ENCODE measurements around the gene CD99. TPM values are rescaled to one million over a fixed set of nuclear protein-coding genes. Genes with fewer than 3 reads are reported as not detected.
A peak's percentile ranks its signal among the peaks of the same experiment; 100 is the strongest.

The CD99 gene
- total and polyA plus RNA-seq, 9 donors = 149 to 678 (median 283) TPM

DNA sequence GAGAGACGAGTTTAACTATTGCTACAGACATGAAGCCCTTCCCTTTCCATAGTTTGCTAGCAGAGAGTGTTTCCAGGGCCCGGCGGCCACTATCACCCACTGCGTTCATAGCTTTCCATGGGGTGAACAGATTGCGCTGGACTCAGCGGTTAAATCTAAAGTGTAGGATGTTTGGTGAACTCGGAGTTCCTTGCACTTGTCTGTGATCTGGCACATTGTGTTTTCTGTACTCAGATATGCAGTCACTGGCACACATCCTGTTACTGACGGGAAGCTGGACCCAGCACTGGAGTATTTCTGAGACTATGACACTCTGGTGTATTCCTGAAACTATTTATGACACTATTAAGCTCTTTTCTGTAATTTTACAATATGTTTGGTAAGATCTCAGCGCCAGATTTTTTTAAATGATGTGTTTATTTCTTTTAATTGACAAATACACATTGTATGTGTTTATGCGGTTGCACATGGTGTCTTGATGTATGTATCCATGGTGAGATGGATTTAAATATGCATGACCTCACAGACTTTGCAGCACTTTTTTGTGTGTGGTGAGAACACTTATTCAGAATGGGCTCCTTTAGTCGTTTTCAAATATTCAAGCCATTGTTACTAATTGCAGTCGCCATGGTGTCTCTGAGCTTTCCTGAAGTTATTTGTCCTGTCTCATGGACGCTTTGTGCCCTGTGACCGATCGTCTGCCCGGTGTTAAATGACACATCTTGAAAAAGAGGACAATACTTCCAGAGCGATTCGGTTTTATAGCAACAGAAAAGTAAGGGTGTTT, 14.1 kb downstream of the CD99 start:
- Histone ChIP-seq H3K9me3 (no peaks in the 10 kb centered on the region), H3K4me3 (no peak overlapping the region), H3K36me3 (no peaks in the 10 kb centered on the region), H3K27me3 (no peaks in the 10 kb centered on the region), H3K4me1 (ENCODE audit: insufficient read depth) (peaks cover 33% of the 10 kb centered on the region), H3K27ac (no peak overlapping the region)
- intact Hi-C loops (cut with DNase I) = no loop called here
- 64 to 68% (median 68%) methylated on average over 18 of the region's 18 CpGs for WGBS, 3 donors
- peak in 1 of 5 donors; percentile 50 for DNase-seq
- TF ChIP-seq EP300 (IDR thresholded peaks at IDR 0.05) (no peak), POLR2A (IDR thresholded peaks at IDR 0.05) (no peak)
- TF ChIP-seq, protein P1, sequence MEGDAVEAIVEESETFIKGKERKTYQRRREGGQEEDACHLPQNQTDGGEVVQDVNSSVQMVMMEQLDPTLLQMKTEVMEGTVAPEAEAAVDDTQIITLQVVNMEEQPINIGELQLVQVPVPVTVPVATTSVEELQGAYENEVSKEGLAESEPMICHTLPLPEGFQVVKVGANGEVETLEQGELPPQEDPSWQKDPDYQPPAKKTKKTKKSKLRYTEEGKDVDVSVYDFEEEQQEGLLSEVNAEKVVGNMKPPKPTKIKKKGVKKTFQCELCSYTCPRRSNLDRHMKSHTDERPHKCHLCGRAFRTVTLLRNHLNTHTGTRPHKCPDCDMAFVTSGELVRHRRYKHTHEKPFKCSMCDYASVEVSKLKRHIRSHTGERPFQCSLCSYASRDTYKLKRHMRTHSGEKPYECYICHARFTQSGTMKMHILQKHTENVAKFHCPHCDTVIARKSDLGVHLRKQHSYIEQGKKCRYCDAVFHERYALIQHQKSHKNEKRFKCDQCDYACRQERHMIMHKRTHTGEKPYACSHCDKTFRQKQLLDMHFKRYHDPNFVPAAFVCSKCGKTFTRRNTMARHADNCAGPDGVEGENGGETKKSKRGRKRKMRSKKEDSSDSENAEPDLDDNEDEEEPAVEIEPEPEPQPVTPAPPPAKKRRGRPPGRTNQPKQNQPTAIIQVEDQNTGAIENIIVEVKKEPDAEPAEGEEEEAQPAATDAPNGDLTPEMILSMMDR (IDR thresholded peaks at IDR 0.05) = no peak

DNA sequence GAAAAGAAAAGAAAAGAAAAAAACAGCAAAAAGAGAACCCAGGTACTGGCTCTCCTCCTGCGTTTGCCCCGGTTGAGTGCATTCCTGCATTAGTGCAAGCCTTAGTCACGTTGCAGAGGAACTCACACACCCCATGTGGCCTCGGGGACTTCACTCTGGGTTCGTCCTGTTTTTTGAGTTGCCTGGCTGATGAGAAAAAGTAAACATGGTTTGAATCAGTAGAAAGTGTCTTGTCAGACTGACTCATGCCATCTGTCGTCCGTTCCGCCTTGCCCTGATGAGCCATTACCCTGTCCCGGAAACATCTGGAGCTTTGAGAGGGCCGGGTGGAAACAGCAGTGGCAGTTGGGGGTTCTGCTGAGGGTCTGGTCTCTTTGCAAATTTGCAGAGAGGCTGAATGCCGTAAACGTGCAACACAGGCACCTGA, 16.3 kb downstream of the CD99 start:
- WGBS, 3 donors = 16 to 31% (median 17%) methylated on average over 12 of the region's 12 CpGs
- Histone ChIP-seq H3K4me1 (ENCODE audit: insufficient read depth) (peaks cover 27% of the 10 kb centered on the region), H3K27ac (no peak overlapping the region), H3K4me3 (no peak overlapping the region), H3K27me3 (no peaks in the 10 kb centered on the region), H3K9me3 (no peaks in the 10 kb centered on the region), H3K36me3 (no peaks in the 10 kb centered on the region)
- TF ChIP-seq, protein P1 (IDR thresholded peaks at IDR 0.05) = no peak
- TF ChIP-seq EP300 (IDR thresholded peaks at IDR 0.05) (no peak), POLR2A (IDR thresholded peaks at IDR 0.05) (no peak)
- peak in 1 of 5 donors; percentile 11 for DNase-seq
- intact Hi-C loops (cut with DNase I) = loop anchor here in 1 of 4 donors (2.0 kb wide), 1 partner anchor 35 kb away; no protein-coding TSS in a partner anchor

- Histone ChIP-seq H3K27ac (no peak overlapping the region), H3K36me3 (no peaks in the 10 kb centered on the region), H3K4me1 (ENCODE audit: insufficient read depth) (peaks cover 29% of the 10 kb centered on the region), H3K4me3 (no peak overlapping the region), H3K27me3 (no peaks in the 10 kb centered on the region), H3K9me3 (no peaks in the 10 kb centered on the region)
- intact Hi-C loops (cut with DNase I) = no loop called here
- 65 to 81% (median 75%) methylated on average over 6 of the region's 6 CpGs for WGBS, 3 donors
- TF ChIP-seq POLR2A (IDR thresholded peaks at IDR 0.05) = no peak
- no peak for DNase-seq
Observed at GRCh38 chrX:2708021-2708420, 16.9 kb downstream of the CD99 start.

DNA sequence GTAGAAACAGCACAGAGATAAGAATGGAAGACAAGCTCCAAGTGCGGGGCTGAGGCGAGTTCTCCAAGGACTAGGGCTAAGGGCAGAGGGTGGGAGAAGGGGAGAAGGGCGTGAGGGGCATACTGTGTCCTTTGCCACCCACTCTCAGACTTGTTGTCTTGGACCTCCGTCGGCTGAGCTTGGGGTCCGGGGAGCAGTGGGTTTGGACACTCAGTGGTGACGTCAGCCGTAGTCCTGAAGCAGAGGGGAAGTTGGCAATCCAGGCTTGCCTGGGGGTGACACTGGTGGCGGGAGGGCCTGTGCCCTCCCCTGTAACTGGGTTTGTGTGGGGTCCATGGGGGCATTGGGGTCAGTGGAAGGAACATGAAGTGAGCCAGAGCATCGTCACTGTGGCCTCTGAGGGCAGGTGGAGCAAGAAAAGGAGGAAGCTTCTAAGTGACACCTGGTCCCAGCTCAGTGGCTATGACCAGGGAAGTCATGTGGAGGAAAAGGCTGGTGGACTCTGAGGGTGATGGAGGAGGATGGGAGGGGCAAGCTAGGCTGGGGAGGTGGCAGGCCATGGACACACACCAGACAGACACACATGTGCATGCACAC, 17.6 kb downstream of the CD99 start:
- intact Hi-C loops (cut with DNase I) = no loop called here
- no peak for DNase-seq
- H3K4me1 ChIP-seq (ENCODE audit: insufficient read depth) = peaks cover 32% of the 10 kb centered on the region
- no peak overlapping the region for H3K4me3 ChIP-seq
- TF ChIP-seq, protein P1 (IDR thresholded peaks at IDR 0.05) = no peak
- no peaks in the 10 kb centered on the region for H3K9me3 ChIP-seq
- no peaks in the 10 kb centered on the region for H3K36me3 ChIP-seq
- H3K27ac ChIP-seq = no peak overlapping the region
- no peaks in the 10 kb centered on the region for H3K27me3 ChIP-seq
- 85 to 92% (median 88%) methylated on average over 10 of the region's 10 CpGs for WGBS, 3 donors

GRCh38 chrX:2709556-2709955, 18.5 kb downstream of the CD99 start:
- no peak overlapping the region for H3K27ac ChIP-seq
- H3K4me3 ChIP-seq = no peak overlapping the region
- TF ChIP-seq EP300 (IDR thresholded peaks at IDR 0.05) (no peak), POLR2A (IDR thresholded peaks at IDR 0.05) (no peak)
- TF ChIP-seq, protein P1 (IDR thresholded peaks at IDR 0.05) = no peak
- H3K36me3 ChIP-seq = no peaks in the 10 kb centered on the region
- no peak for DNase-seq
- peaks cover 31% of the 10 kb centered on the region for H3K4me1 ChIP-seq (ENCODE audit: insufficient read depth)
- intact Hi-C loops (cut with DNase I) = no loop called here
- H3K27me3 ChIP-seq = no peaks in the 10 kb centered on the region
- H3K9me3 ChIP-seq = no peaks in the 10 kb centered on the region
- WGBS, 3 donors = 85 to 88% (median 85%) methylated on average over 9 of the region's 9 CpGs
